GM19438 (cell line): Measurements from ENCODE around the gene NHLRC3.
A peak's percentile ranks its signal among the peaks of the same experiment; 100 is the strongest.
"Not testable (repeated sequence)": the region's sequence is repeated elsewhere in the genome, so short reads cannot be mapped to it uniquely, and the experiment has no call there.

Experiments used
- ATAC-seq: cut with Tn5 transposase; IDR thresholded peaks from one replicate; pipeline ENCODE4 v1.9.1; 2021; ENCODE audit warnings: low read depth; ENCODE audit not compliant: unreplicated experiment

Gene NHLRC3

GRCh38 chr13:39040206-39040605 is 1.9 kb downstream of the NHLRC3 start:
- no peak for ATAC-seq

- ATAC-seq: peak; percentile 89
Observed at GRCh38 chr13:39044536-39044935, 6.3 kb downstream of the NHLRC3 start.

DNA sequence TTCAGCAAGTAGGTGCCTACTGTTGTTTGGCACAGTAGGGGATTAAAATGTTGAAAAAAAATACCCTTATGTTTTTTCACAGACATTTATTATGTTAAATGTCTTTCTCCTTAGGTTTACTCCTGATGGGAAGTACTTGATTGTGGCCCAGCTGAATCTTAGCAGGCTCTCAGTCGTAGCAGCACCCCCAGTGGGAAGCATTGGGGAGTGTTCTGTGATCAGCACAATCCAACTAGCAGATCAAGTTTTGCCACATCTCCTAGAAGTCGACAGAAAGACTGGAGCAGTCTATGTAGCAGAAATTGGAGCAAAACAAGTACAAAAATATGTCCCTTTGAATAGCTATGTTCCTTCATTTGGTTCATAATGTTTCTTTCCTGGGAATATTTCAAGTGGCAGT is 9.3 kb downstream of the NHLRC3 start:
- no peak for ATAC-seq

- ATAC-seq: no peak
Observed at GRCh38 chr13:39048806-39049205, 10.6 kb downstream of the NHLRC3 start.

GRCh38 chr13:39049274-39049673 is 11.0 kb downstream of the NHLRC3 start:
- ATAC-seq: no peak

DNA sequence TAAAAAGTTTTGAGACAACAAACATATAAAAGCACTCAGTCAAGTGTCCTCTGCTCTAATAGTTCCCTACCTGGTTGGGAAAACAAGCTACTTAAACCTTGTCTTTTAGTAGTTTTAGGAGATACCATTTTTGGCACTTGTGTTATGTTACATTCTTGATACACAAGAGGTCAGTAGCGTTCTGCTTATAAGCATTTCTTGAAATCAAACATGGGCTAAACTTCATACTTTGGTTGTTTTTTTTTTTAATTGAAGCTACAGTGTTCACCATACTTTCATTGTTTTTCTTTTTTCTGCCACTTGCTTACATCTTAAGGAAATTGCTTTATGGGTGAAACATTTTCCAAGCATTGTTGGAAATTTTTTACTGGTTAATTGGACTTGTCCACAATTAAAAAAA is 12.9 kb downstream of the NHLRC3 start:
- ATAC-seq: no peak

DNA sequence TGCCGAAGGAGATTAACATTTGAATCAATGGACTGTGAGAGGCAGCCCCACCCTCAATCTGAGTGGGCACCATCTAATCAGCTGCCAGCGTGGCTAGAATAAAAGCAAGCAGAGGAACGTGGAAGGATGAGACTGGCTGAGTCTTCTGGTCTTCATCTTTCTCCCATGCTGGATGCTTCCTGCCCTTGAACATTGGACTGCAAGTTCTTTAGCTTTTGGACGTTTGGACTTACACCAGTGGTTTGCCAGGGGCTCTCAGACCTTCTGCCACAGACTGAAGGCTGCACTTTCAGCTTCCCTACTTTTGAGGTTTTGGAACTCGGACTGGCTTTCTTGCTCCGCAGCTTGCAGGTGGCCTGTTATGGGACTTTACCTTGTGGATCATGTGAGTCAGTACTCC is 14.7 kb downstream of the NHLRC3 start:
- ATAC-seq: no peak

DNA sequence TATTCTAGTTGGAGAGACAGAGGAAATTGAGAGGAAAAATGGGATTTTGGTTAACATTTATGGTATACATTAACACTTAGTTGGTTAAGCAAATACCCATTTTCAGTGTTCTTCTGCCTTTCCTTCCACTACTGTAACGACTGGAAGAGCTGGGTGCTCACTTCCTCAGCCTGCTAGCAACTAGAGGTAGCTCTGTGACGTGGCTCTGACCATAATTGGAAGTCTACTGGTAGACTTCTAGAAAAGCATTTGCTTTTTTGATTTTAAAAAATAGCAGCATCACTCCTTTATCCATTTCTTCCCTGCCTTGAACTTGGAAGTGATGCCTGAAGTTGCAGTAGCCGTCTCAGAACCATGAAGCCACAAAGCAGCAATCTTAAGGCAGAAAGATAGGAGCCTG is 15.9 kb downstream of the NHLRC3 start:
- no peak for ATAC-seq

- ATAC-seq: no peak
Observed at GRCh38 chr13:39056018-39056417, 17.8 kb downstream of the NHLRC3 start.

GRCh38 chr13:39058040-39058439 is 19.8 kb downstream of the NHLRC3 start:
- ATAC-seq: no peak

- ATAC-seq: no peak
Observed at GRCh38 chr13:39062004-39062403, 23.7 kb downstream of the NHLRC3 start.

DNA sequence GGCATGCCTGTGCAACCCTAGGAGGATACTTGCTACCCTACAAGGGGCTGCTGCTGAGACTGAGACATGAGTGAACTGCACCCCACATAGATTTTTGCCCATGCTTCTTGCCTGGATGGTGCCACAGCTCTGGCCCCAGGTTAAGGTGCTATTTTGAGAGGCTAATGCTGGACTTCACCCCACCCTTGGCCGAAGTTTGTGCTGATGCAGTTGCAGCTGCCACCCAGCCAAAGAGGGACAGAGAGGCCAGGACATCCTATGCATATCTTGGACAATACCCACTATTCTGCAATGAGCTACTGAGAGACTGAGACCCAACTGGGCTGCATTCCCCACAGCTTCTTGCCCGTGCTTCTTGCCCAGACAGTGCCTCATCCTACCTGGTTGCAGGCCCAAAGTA is 34.6 kb downstream of the NHLRC3 start:
- no peak for ATAC-seq

DNA sequence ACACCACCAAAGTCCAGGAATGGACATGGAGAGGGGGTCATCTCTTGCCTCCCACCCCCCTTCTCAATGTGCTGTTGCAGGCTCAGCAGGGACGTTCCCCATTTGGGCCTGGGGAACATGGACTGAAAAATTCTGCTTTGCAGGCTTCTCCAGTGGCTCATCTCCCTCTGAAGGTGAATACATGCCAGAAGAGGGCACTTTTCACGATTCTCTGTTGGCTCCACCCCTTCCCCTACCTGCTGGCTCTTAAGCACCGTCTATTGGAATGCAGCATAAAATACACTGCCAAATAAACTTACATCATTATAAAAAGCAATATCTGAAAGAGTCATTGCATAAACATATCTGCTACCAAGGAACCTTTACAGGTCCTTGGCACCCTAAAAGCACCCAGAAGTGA is 35.7 kb downstream of the NHLRC3 start:
- no peak for ATAC-seq

GRCh38 chr13:39086251-39086945 is 48.1 kb downstream of the NHLRC3 start:
- ATAC-seq: not testable (repeated sequence)

- ATAC-seq: no peak
Observed at GRCh38 chr13:39091586-39091985, 53.3 kb downstream of the NHLRC3 start.

- no peak for ATAC-seq
Observed at GRCh38 chr13:39095500-39095899, 57.2 kb downstream of the NHLRC3 start.

GRCh38 chr13:39099231-39099630 is 61.0 kb downstream of the NHLRC3 start:
- ATAC-seq: no peak
